PC-9 (cell line): ENCODE results near the gene DSCAM.

Source experiments
- EZH2 ChIP-seq: fragments of 200-600 bp; sonication (generic); IDR thresholded peaks from 2 replicates; pipeline ENCODE4 v1.8.0; 2017; ENCODE audit warnings: antibody characterized with exemption, low read depth
- TF ChIP-seq, protein P1 (sequence below): fragments of 200-600 bp; sonication (generic); conservative IDR thresholded peaks from 2 replicates; pipeline ENCODE4 v1.6.1; 2017; ENCODE audit warnings: mixed run types, antibody characterized with exemption, mild to moderate bottlenecking, moderate library complexity

- TF ChIP-seq, protein P1, sequence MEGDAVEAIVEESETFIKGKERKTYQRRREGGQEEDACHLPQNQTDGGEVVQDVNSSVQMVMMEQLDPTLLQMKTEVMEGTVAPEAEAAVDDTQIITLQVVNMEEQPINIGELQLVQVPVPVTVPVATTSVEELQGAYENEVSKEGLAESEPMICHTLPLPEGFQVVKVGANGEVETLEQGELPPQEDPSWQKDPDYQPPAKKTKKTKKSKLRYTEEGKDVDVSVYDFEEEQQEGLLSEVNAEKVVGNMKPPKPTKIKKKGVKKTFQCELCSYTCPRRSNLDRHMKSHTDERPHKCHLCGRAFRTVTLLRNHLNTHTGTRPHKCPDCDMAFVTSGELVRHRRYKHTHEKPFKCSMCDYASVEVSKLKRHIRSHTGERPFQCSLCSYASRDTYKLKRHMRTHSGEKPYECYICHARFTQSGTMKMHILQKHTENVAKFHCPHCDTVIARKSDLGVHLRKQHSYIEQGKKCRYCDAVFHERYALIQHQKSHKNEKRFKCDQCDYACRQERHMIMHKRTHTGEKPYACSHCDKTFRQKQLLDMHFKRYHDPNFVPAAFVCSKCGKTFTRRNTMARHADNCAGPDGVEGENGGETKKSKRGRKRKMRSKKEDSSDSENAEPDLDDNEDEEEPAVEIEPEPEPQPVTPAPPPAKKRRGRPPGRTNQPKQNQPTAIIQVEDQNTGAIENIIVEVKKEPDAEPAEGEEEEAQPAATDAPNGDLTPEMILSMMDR, result no peak
- no peak for TF ChIP-seq EZH2
These were observed 718.1 kb downstream of the DSCAM start for GRCh38 chr21:40128891-40129290.
